ENCODE data around the gene TRMT2A.

The TRMT2A gene

DNA sequence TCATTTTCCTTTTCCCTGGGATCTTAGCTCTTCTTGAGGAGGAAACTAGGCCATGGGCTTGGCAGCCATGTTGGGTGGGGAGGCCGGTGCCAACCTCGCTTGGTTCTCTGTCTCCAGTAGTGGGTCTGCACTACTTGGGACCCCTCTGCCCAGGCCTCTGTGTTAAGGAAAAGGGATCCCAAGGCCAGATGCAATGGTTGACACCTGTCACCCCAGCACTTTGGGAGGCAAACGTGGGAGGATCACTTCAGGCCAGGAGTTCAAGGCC lies 12.7 kb upstream of the TRMT2A start:
- TF ChIP-seq, protein P1, sequence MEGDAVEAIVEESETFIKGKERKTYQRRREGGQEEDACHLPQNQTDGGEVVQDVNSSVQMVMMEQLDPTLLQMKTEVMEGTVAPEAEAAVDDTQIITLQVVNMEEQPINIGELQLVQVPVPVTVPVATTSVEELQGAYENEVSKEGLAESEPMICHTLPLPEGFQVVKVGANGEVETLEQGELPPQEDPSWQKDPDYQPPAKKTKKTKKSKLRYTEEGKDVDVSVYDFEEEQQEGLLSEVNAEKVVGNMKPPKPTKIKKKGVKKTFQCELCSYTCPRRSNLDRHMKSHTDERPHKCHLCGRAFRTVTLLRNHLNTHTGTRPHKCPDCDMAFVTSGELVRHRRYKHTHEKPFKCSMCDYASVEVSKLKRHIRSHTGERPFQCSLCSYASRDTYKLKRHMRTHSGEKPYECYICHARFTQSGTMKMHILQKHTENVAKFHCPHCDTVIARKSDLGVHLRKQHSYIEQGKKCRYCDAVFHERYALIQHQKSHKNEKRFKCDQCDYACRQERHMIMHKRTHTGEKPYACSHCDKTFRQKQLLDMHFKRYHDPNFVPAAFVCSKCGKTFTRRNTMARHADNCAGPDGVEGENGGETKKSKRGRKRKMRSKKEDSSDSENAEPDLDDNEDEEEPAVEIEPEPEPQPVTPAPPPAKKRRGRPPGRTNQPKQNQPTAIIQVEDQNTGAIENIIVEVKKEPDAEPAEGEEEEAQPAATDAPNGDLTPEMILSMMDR (conservative IDR thresholded peaks at IDR 0.05; ENCODE audit: low read depth, low read length), result no peak
- H3K4me3 ChIP-seq (ENCODE audit: low read length), result no peak overlapping the region
- no peak for DNase-seq (ENCODE audit: low read depth)

DNA sequence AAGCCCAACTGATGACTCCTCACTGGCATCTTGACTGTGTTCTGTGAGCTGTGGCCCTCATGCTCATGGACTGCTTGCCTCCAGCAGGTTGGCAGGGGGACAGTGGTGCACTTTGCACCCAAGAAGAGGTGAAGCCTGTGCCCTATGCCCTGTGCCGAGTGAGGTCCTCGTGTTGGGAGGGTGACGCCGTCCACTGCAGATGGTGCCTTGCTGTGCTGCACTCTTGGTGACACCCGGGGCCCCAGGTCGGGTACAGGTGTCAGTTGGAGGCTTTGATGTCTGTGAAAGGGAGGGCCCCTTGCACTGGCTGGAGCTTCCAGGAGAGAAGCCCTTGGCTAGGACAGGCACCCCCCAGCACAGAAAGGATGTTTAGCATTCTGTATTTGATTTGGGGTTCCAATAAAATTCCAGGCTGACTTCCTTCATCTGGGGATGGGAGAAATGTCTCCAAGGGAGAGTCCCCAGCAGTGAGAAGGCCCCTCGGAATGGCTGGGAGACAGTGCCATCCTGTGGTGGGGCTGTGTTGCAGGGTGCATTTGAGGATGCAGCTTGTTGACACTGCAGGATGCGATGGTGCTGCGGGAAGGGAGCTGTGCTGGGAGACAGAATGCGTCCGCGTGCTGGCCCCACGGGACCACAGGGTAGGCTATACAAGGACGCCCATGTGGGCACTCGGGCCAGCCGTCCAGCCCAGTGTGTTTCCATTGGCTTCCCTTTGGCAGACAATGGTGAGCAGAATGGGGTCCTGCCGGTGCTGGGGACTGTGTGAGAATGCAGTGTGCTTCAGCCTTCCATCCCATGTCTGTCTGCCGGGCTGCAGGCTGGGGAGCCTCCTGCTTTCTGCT lies 12.1 kb upstream of the TRMT2A start:
- no peak for DNase-seq (ENCODE audit: low read depth)
- TF ChIP-seq, protein P1 (conservative IDR thresholded peaks at IDR 0.05; ENCODE audit: low read depth, low read length), result peak; percentile 48
- no peak overlapping the region for H3K4me3 ChIP-seq (ENCODE audit: low read length)

DNA sequence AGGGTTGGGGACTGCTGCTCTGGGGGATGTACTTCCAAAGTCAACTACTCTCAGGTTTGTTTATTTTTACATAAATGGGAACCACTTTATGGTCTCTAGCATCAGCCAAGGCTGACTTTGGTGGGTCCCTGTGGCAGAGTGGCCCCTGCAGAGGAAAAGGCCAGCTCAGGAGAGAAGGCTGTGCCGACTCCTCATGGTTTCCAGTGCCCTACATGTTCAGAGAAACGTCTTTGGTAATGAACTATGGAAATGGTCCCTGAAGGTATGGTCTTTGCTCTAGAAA lies 11.5 kb upstream of the TRMT2A start:
- no peak for DNase-seq (ENCODE audit: low read depth)
- H3K4me3 ChIP-seq (ENCODE audit: low read length), result no peak overlapping the region
- TF ChIP-seq, protein P1 (conservative IDR thresholded peaks at IDR 0.05; ENCODE audit: low read depth, low read length), result no peak

DNA sequence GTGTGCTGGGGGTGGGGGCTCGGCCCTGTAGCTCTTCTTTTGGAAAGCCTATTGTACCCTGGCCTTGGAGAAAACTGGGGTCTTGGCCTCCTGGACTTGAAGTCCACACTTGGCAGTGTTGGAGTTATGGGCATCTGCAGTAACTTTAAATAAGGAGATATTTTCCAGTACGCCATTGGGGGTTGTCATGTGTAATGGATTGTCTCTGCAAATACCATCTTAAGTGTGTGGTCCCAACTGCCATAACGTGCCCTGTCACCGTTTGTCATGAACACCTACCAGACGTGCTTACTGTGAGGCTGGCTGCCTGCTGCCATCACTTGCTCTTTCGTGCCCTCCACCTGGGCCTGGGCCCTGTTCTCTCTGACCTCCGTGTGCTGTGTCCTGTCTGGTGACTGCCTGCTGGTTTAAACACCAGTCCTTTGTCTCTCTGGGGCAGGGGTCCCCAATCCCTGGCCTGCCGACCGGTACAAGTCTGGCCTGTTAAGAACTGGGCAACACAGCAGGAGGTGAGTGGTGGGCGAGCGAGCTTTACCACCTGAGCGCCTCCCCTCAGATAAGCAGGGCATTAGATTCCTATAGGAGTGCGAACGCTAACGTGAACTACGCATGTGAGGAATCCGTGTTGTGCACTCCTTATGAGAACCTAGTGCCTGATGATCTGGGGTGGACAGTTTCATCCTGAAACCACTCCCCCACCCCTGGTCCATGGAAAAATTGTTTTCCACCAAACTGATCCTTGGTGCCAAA lies 11.0 kb upstream of the TRMT2A start:
- DNase-seq (ENCODE audit: low read depth), result no peak
- TF ChIP-seq, protein P1 (conservative IDR thresholded peaks at IDR 0.05; ENCODE audit: low read depth, low read length), result no peak
- no peak overlapping the region for H3K4me3 ChIP-seq (ENCODE audit: low read length)

DNA sequence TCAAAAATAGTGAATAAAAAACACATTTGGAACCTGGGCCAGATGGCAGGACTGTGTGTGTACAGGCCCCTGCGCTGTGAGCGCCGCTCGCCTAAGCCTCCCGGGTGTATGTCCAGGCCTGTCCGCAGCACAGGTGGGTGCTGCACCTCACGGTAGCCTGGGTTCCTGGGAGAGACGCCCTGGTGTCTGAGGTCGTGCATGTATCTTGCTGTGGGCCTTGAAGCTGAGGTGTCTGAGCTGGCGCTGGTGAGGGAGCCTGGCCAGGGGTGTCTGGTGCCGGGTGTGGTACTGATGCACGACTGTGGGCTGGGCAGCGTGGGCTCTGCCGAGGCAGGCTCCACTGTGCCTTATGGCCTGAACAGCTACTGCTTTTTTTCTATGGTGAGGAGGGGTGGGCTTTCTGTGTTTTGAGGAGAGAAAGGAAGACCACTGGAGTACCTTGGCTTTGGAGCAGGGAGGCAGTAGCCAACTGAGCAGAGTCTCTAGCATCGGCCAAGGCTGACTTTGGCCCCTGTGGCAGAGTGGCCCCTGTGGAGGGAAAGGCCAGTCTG lies 10.4 kb upstream of the TRMT2A start:
- no peak overlapping the region for H3K4me3 ChIP-seq (ENCODE audit: low read length)
- TF ChIP-seq, protein P1 (conservative IDR thresholded peaks at IDR 0.05; ENCODE audit: low read depth, low read length), result no peak
- DNase-seq (ENCODE audit: low read depth), result no peak

DNA sequence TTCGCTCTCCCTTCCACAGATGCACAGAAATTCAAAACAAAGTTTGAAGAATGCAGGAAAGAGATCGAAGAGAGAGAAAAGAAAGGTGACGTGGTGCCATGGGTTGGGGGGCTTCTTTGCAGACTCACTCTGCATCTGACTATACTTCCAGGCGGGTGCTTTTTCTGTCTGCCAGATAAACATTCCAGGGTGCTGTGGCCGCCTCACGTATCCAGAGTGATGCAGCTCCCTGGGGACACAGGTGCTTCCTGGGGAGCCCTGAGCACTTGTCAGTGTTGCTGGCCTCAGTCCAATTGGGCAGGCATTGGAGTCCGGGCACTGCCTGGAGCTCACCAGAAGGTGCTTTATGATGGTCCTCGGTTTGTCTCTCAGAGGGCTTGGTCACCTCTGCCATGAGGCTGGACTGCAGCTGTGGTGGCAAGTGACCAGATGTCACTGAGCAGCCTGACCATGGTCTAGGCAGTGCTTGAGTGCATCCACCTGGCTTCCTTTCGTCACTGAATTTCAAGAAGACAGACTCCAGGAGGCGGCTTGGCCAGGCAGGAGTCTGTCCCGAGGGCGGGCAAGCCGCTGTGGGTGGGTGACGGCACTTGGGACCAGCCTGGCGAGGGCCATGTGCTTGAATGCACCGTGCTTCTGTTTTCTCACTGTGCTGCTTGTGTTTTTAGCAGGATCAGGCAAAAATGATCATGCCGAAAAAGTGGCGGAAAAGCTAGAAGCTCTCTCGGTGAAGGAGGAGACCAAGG lies 9.4 kb upstream of the TRMT2A start:
- H3K4me3 ChIP-seq (ENCODE audit: low read length), result no peak overlapping the region
- no peak for DNase-seq (ENCODE audit: low read depth)
- TF ChIP-seq, protein P1 (conservative IDR thresholded peaks at IDR 0.05; ENCODE audit: low read depth, low read length), result no peak

Measured in retinal pigment epithelial cell (primary cell).